ENCODE measurements around the gene ST6GAL2.

ST6GAL2 gene

GRCh38 chr2:106845716-106846115 lies 40.3 kb downstream of the ST6GAL2 start:
- ATAC-seq (no peak), DNase-seq (ENCODE audit: low spot score in 2 of 2) (no peak)
- H3K36me3 Mint-ChIP-seq = no peaks in the 10 kb centered on the region
- no peaks in the 10 kb centered on the region for H3K4me1 Mint-ChIP-seq
- H3K9me3 Mint-ChIP-seq = no peaks in the 10 kb centered on the region
- H3K4me3 Mint-ChIP-seq = no peak overlapping the region
- no peak overlapping the region for H3K27ac Mint-ChIP-seq

DNA sequence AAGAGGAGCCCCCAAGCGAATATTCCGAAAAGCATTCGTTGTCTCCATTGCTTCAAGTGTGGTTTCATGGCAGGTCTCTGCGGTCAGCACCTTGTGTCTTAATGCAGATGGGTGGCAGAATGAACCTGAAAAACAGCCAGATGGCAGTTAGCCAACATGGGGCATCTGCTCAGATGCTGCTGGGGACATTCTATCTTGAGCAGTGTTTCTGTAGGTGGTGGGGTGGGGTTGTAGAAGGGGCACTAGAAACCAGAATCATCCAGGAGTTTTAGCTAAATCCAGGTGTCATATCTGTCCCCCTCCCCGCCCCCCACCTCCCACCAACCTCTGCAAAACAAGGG lies 42.1 kb downstream of the ST6GAL2 start:
- H3K27ac Mint-ChIP-seq = no peak overlapping the region
- no peak overlapping the region for H3K4me3 Mint-ChIP-seq
- H3K4me1 Mint-ChIP-seq = no peaks in the 10 kb centered on the region

GRCh38 chr2:106843001-106843909 lies 42.7 kb downstream of the ST6GAL2 start:
- Mint-ChIP-seq H3K4me3 (no peak overlapping the region), H3K36me3 (no peaks in the 10 kb centered on the region), H3K4me1 (no peaks in the 10 kb centered on the region), H3K9me3 (no peaks in the 10 kb centered on the region), H3K27ac (no peak overlapping the region)
- no peak for DNase-seq (ENCODE audit: low spot score in 2 of 2)
- ATAC-seq = no peak

More for the DNA sequence above, 42.1 kb downstream of the ST6GAL2 start:
- no peak for ATAC-seq
- DNase-seq (ENCODE audit: low spot score in 2 of 2) = no peak
- Mint-ChIP-seq H3K36me3 (no peaks in the 10 kb centered on the region), H3K9me3 (no peaks in the 10 kb centered on the region)

DNA sequence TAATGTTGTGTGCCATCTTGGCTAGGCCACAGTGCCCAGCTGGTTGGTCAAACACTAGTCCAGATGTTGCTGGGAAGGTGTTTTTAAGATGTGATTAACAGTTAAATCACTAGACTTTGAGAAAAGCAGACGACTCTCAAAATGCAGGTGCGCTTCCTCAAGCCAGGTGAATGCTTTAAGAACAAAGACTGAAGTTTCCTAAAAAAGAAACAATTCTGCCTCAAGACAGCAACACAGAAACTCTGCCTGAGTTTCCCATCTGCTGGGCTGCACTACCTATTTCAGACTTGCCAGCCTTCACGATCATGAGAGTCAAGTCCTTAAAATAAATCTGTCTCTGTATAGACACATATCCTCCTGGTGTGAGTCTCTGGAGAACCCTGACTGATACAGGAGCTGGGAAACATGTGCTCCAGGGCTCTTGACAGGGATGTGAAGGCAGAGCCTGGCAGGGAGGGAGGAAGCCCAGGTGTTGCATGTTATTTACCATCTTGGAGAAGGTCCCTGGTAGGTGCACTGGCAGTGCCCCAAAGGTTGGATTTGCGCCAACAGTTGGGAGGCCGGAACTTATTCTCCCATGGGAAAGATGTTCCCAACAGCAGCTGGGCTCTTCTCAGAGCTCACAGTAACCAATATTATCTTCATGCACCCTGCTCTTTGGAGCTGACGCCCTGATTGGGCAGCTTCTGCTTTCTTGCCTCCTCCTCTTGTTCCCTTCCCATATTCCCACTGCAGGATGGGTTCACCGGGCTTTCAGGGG lies 43.9 kb downstream of the ST6GAL2 start:
- no peaks in the 10 kb centered on the region for H3K4me1 Mint-ChIP-seq
- H3K4me3 Mint-ChIP-seq = no peak overlapping the region
- ATAC-seq (no peak), DNase-seq (ENCODE audit: low spot score in 2 of 2) (no peak)
- no peak overlapping the region for H3K27ac Mint-ChIP-seq
- H3K9me3 Mint-ChIP-seq = no peaks in the 10 kb centered on the region
- no peaks in the 10 kb centered on the region for H3K36me3 Mint-ChIP-seq

- Mint-ChIP-seq H3K9me3 (no peaks in the 10 kb centered on the region), H3K27ac (no peak overlapping the region), H3K36me3 (no peaks in the 10 kb centered on the region), H3K4me1 (no peaks in the 10 kb centered on the region), H3K4me3 (no peak overlapping the region)
- DNase-seq (ENCODE audit: low spot score in 2 of 2) (no peak), ATAC-seq (no peak)
Observed at GRCh38 chr2:106840818-106841217, 45.1 kb downstream of the ST6GAL2 start.

- no peaks in the 10 kb centered on the region for H3K36me3 Mint-ChIP-seq
- H3K27ac Mint-ChIP-seq = no peak overlapping the region
- H3K4me3 Mint-ChIP-seq = no peak overlapping the region
- H3K9me3 Mint-ChIP-seq = no peaks in the 10 kb centered on the region
- ATAC-seq (no peak), DNase-seq (ENCODE audit: low spot score in 2 of 2) (no peak)
- no peaks in the 10 kb centered on the region for H3K4me1 Mint-ChIP-seq
Observed at GRCh38 chr2:106839849-106840595, 45.9 kb downstream of the ST6GAL2 start.

- Mint-ChIP-seq H3K4me3 (no peak overlapping the region), H3K27ac (no peak overlapping the region), H3K36me3 (no peaks in the 10 kb centered on the region), H3K9me3 (no peaks in the 10 kb centered on the region), H3K4me1 (no peaks in the 10 kb centered on the region)
- ATAC-seq (no peak), DNase-seq (ENCODE audit: low spot score in 2 of 2) (no peak)
Observed at GRCh38 chr2:106833256-106833655, 52.7 kb downstream of the ST6GAL2 start.

- no peak overlapping the region for H3K27ac Mint-ChIP-seq
Observed at GRCh38 chr2:106831816-106832569, 54.0 kb downstream of the ST6GAL2 start.

DNA sequence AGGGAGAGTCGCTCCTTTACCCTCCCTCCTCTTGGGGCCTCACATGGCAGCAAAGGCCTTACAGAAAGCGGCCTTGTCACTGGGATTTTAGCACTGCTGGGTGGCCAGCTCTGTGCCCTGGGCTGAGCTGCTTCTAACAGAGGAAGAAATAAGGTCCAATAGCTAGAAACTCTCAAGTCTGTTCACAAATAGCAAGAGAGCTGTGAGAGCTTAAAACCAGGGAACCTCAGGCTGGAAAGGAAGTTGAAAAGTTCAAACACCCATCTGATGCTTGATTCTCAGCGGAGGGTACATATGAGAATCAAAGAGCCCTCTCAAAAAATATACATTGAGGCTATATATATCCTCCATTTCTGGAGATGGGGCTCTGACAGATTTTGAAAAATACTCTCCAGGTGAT lies 54.7 kb downstream of the ST6GAL2 start:
- no peak overlapping the region for H3K4me3 Mint-ChIP-seq
- DNase-seq (ENCODE audit: low spot score in 2 of 2) (no peak), ATAC-seq (no peak)
- no peaks in the 10 kb centered on the region for H3K4me1 Mint-ChIP-seq
- H3K36me3 Mint-ChIP-seq = no peaks in the 10 kb centered on the region
- H3K27ac Mint-ChIP-seq = no peak overlapping the region
- H3K9me3 Mint-ChIP-seq = no peaks in the 10 kb centered on the region

More at GRCh38 chr2:106831816-106832569, 54.0 kb downstream of the ST6GAL2 start:
- no peak for ATAC-seq
- Mint-ChIP-seq H3K36me3 (no peaks in the 10 kb centered on the region), H3K4me3 (no peak overlapping the region), H3K9me3 (no peaks in the 10 kb centered on the region), H3K4me1 (no peaks in the 10 kb centered on the region)
- no peak for DNase-seq (ENCODE audit: low spot score in 2 of 2)

DNA sequence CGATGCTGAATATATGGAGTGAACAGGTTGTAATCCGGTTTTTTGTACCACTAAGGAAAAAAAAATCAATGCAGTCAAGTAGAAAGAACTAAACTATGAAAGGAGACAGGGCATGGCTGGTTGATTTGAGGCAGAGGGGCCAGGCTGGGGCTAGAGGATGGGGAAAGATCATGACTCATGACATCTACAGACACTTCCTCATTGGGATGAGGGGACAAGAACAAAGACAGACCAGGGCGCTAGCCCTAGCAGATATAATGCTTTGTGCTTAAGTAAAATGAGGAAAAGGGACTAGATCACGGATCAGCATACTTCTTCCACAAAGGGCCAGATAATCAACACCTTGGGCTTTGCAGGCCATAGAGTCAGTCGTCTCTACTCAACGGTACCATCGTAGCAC lies 55.8 kb downstream of the ST6GAL2 start:
- H3K4me1 Mint-ChIP-seq = no peaks in the 10 kb centered on the region
- no peak overlapping the region for H3K27ac Mint-ChIP-seq
- H3K4me3 Mint-ChIP-seq = no peak overlapping the region
- DNase-seq (ENCODE audit: low spot score in 2 of 2) (no peak), ATAC-seq (no peak)
- H3K36me3 Mint-ChIP-seq = no peaks in the 10 kb centered on the region
- peaks cover under 1% of the 10 kb centered on the region for H3K9me3 Mint-ChIP-seq

DNA sequence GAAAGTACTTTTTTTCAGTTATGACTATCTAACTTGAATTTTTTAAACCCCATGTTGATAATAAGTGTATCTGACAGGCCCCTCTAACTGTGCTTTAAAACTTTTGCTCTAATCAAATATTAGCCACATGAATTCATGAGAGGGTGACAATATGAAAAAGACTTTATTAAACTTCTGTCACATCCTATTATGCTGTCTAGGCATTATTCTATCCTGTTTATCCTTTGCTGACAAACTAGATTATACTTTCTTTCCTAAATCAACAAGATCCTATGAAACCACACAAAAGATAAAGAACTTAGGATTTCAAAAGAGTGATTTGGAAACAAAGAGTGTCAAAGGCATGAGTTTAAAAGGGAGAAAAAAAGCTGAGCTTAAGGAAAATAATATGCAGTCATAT lies 57.8 kb downstream of the ST6GAL2 start:
- Mint-ChIP-seq H3K27ac (no peak overlapping the region), H3K36me3 (no peaks in the 10 kb centered on the region), H3K4me3 (no peak overlapping the region), H3K4me1 (no peaks in the 10 kb centered on the region), H3K9me3 (peaks cover 3% of the 10 kb centered on the region)
- DNase-seq (ENCODE audit: low spot score in 2 of 2) (no peak), ATAC-seq (no peak)

DNA sequence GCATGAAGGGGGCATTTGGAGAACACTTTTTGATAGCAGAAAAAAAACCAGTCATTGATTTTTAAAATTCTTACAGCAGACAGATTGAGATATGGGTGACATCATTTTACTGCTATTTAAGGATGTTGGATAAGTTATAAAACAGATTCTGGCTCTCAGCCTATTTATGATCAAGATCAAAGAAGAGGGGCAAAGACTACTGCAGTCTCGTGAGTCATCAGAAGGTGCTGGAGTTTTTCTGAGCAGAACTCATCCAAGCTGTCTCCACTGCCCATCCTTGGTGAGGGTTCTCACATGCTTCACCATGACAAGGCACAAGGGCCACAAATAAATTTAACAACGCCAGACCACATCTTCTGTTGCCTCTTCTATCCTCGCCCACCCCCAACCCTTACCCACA lies 58.8 kb downstream of the ST6GAL2 start:
- H3K27ac Mint-ChIP-seq = no peak overlapping the region
- no peaks in the 10 kb centered on the region for H3K36me3 Mint-ChIP-seq
- peaks cover 3% of the 10 kb centered on the region for H3K9me3 Mint-ChIP-seq
- H3K4me1 Mint-ChIP-seq = no peaks in the 10 kb centered on the region
- no peak overlapping the region for H3K4me3 Mint-ChIP-seq
- ATAC-seq = no peak
- no peak for DNase-seq (ENCODE audit: low spot score in 2 of 2)

GRCh38 chr2:106825161-106825560 lies 60.8 kb downstream of the ST6GAL2 start:
- ATAC-seq (no peak), DNase-seq (ENCODE audit: low spot score in 2 of 2) (no peak)
- peaks cover 3% of the 10 kb centered on the region for H3K9me3 Mint-ChIP-seq
- no peak overlapping the region for H3K4me3 Mint-ChIP-seq
- H3K4me1 Mint-ChIP-seq = no peaks in the 10 kb centered on the region
- no peaks in the 10 kb centered on the region for H3K36me3 Mint-ChIP-seq
- no peak overlapping the region for H3K27ac Mint-ChIP-seq

DNA sequence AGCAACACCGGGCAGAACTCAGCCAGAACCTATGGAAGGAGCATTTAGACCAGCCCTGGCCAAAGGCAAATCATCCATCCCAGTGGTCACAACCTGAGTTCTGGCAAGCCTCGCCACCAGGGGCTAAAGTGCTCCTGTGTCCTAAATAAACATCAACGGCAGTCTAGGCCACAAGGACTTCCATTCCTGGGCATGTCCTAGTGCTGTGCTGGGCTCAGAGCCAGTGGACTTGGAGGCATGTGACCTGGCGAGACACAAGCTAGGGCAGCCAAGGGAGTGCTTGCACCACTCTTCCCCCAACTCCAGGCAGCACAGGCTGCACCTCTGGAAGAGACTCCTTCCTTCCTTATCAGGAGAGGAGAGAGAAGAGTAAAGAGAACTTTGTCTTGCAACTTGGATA lies 69.0 kb downstream of the ST6GAL2 start:
- Mint-ChIP-seq H3K27ac (no peak overlapping the region), H3K9me3 (peaks cover 4% of the 10 kb centered on the region), H3K36me3 (no peaks in the 10 kb centered on the region), H3K4me3 (no peak overlapping the region), H3K4me1 (no peaks in the 10 kb centered on the region)
- DNase-seq (ENCODE audit: low spot score in 2 of 2) (no peak), ATAC-seq (no peak)

DNA sequence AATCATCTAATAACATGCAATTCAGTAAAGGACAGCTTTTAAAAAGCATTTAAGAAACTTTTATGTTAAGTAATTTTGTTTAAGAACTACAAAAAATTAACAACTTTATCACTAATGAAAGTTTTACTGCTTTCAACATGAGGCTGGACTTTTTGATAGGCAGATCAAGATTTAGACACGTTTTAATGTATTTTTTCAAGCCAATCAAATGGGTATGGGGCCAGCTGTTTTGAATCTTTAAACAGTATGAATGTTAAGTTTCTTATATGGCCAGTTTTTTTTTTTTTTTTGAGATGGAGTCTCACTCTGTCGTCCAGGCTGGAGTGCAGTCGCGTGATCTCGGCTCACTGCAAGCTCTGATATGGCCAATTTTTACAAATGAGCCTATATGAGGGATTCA lies 73.1 kb downstream of the ST6GAL2 start:
- H3K4me3 Mint-ChIP-seq = no peak overlapping the region

More for the DNA sequence above, 73.1 kb downstream of the ST6GAL2 start:
- no peaks in the 10 kb centered on the region for H3K36me3 Mint-ChIP-seq
- no peaks in the 10 kb centered on the region for H3K4me1 Mint-ChIP-seq
- DNase-seq (ENCODE audit: low spot score in 2 of 2) (no peak), ATAC-seq (no peak)
- H3K27ac Mint-ChIP-seq = no peak overlapping the region
- H3K9me3 Mint-ChIP-seq = no peaks in the 10 kb centered on the region
